Endothelial cell of umbilical vein (primary cell): ENCODE data around the gene ERGIC1. TPM values are rescaled to one million over a fixed set of nuclear protein-coding genes. Genes with fewer than 3 reads are reported as not detected.

Experiments used
- BruUV-seq: library from RNA; stranded (reverse); fragments of 400-500 nt; replicated peaks from 2 replicates; lab custom pipeline; 2021; lab: Mats Ljungman, UMichigan
- CTCF ChIA-PET: fragments of 300-600, 350-600 bp; sonication (Branson Sonifier 250); formaldehyde crosslinking; loops from one replicate; lab custom pipeline; 2021; ENCODE audit warnings: antibody characterized with exemption, inconsistent platforms; lab: Charles Lee
- POLR2A ChIA-PET: fragments of 300-600, 350-600 bp; sonication (Branson Sonifier 250); formaldehyde crosslinking; loops from one replicate; lab custom pipeline; 2021; ENCODE audit warnings: antibody characterized with exemption, inconsistent platforms; lab: Charles Lee
- DNase-seq: peaks from one replicate; pipeline ENCODE4 v3.0.0-alpha.2; 2011; ENCODE audit warnings: low read depth, low spot score
- FAIRE-seq: peaks from 2 replicates; lab custom pipeline; 2011; peaks lifted over from hg19 to GRCh38; lab: Jason Lieb, UNC
- H2AFZ ChIP-seq: 2 replicates; pipeline ENCODE4 v1.6.0; 2012; ENCODE audit warnings: low read depth, low read length, control low read depth, inconsistent platforms
- H3K27ac ChIP-seq: 2 replicates; pipeline ENCODE4 v1.5.1; 2011; ENCODE audit warnings: low read depth, mild to moderate bottlenecking, control low read depth, low read length, moderate library complexity; ENCODE audit not compliant: insufficient read depth
- H3K27me3 ChIP-seq, 2 experiments: 2 replicates each; pipeline versions ENCODE4 v1.6.0 to v1.6.1; 2011; ENCODE audit warnings: low read length in 2 of 2, mixed read lengths in 1 of 2; ENCODE audit not compliant: control insufficient read depth in 2 of 2, insufficient read depth in 2 of 2
- H3K36me3 ChIP-seq, 2 experiments: 2 replicates in 1 of 2; 3 replicates in 1 of 2; pipeline ENCODE4 v1.5.1; 2011; ENCODE audit warnings: low read length in 2 of 2, mild to moderate bottlenecking in 1 of 2, moderate library complexity in 1 of 2; ENCODE audit not compliant: control insufficient read depth in 2 of 2, insufficient read depth in 2 of 2; ENCODE audit errors: extremely low read depth in 1 of 2
- H3K4me1 ChIP-seq: 3 replicates; pipeline ENCODE4 v1.5.1; 2011; ENCODE audit warnings: mild to moderate bottlenecking, low read length; ENCODE audit not compliant: control insufficient read depth, insufficient read depth; ENCODE audit errors: extremely low read depth
- H3K4me2 ChIP-seq: 2 replicates; pipeline ENCODE4 v1.6.1; 2011; ENCODE audit warnings: low read length, control low read depth, mixed read lengths; ENCODE audit not compliant: insufficient read depth
- H3K4me3 ChIP-seq, 3 experiments: fragments of 200-600 bp in 1 of 3; sonication (generic), shearing (Covaris generic) in 1 of 3; replicated peaks in 1 of 3; 2 replicates each; pipeline ENCODE4 v1.5.1; 2011 to 2016; ENCODE audit warnings: control low read depth in 3 of 3, low read length in 3 of 3, mild to moderate bottlenecking in 2 of 3, inconsistent platforms in 1 of 3, low read depth in 1 of 3, moderate library complexity in 1 of 3; ENCODE audit not compliant: insufficient read depth in 1 of 3
- H3K79me2 ChIP-seq: 2 replicates; pipeline ENCODE4 v1.6.0; 2012; ENCODE audit warnings: low read length, inconsistent platforms; ENCODE audit not compliant: control insufficient read depth, insufficient read depth
- H3K9ac ChIP-seq: replicated peaks from 2 replicates; pipeline ENCODE3; 2011; ENCODE audit warnings: low read length, control low read depth; ENCODE audit not compliant: insufficient read depth; ENCODE audit errors: extremely low read depth
- H3K9me1 ChIP-seq: replicated peaks from 3 replicates; pipeline ENCODE4 v1.6.0; 2011; ENCODE audit warnings: mild to moderate bottlenecking, low read length; ENCODE audit not compliant: control insufficient read depth, insufficient read depth; ENCODE audit errors: extremely low read depth
- H3K9me3 ChIP-seq: replicated peaks from 2 replicates; pipeline ENCODE4 v1.5.1; 2012; ENCODE audit warnings: low read length, inconsistent platforms; ENCODE audit not compliant: control insufficient read depth, insufficient read depth
- H4K20me1 ChIP-seq: replicated peaks from 2 replicates; pipeline ENCODE3; 2011; ENCODE audit warnings: mild to moderate bottlenecking, low read length; ENCODE audit not compliant: control insufficient read depth, insufficient read depth; ENCODE audit errors: extremely low read depth
- EZH2 ChIP-seq: IDR thresholded peaks from 2 replicates; pipeline ENCODE4 v1.6.1; 2012; ENCODE audit warnings: borderline replicate concordance, low read depth, mild to moderate bottlenecking, moderate library complexity, low read length, inconsistent platforms; ENCODE audit not compliant: severe bottlenecking
- FOS ChIP-seq: IDR thresholded peaks from 2 replicates; pipeline ENCODE4 v1.6.1; 2011; ENCODE audit warnings: mild to moderate bottlenecking, low read length, moderate library complexity, borderline replicate concordance; ENCODE audit not compliant: insufficient read depth
- GATA2 ChIP-seq: IDR thresholded peaks from 2 replicates; pipeline ENCODE4 v1.7.0; 2011; ENCODE audit warnings: low read depth, mild to moderate bottlenecking, moderate library complexity, mixed read lengths, low read length; ENCODE audit not compliant: insufficient read length, insufficient read depth
- JUN ChIP-seq: IDR thresholded peaks from 2 replicates; pipeline ENCODE4 v1.6.1; 2011; ENCODE audit warnings: borderline replicate concordance, low read depth; ENCODE audit not compliant: insufficient read length, insufficient read depth
- MYC ChIP-seq: IDR thresholded peaks from one replicate; pipeline ENCODE4 v1.6.1; 2011; ENCODE audit warnings: mild to moderate bottlenecking, low read depth, low read length
- POLR2A ChIP-seq: IDR thresholded peaks from 2 replicates; pipeline ENCODE4 v1.6.1; 2012; ENCODE audit warnings: low read depth, mild to moderate bottlenecking, control low read depth, low read length
- POLR2AphosphoS5 ChIP-seq: IDR thresholded peaks from 2 replicates; pipeline ENCODE4 v1.6.1; 2012; ENCODE audit warnings: low read depth, mild to moderate bottlenecking, control low read depth, low read length, moderate library complexity; ENCODE audit not compliant: insufficient read depth
- dilution Hi-C: fragments of 300-500 bp; cut with MboI; formaldehyde crosslinking; loops from one replicate; pipeline ENCODE4 v1.15.0; 2019; ENCODE audit warnings: low sequenced_read_pairs; ENCODE audit not compliant: extremely low pct_ligation_motif_present
- intact Hi-C: fragments of 100-400 bp; cut with micrococcal nuclease; formaldehyde crosslinking; loops from one replicate; pipeline ENCODE4 v1.10.0; 2022
- polyA plus RNA-seq, 4 experiments: library from polyadenylated mRNA; depleted of rRNA in 3 of 4; stranded (reverse) in 3 of 4; unstranded in 1 of 4; fragments of >200 nt; gene quantifications; 2 replicates each; pipeline versions ENCODE4 v1.2.1 to v1.2.3, GENCODE V29; 2011 to 2012; ENCODE audit warnings: missing spikeins in 1 of 4
- total RNA-seq: library from RNA; stranded (reverse); gene quantifications from 2 replicates; pipeline ENCODE4 v1.2.3, GENCODE V29; 2021
- TF ChIP-seq, protein P1 (sequence below): IDR thresholded peaks from 2 replicates; pipeline ENCODE4 v1.6.1; 2011; ENCODE audit not compliant: insufficient read depth, insufficient read length
- TF ChIP-seq, protein P2 (sequence below), 2 donors: IDR thresholded peaks; 1 replicate in 1 of 2; 2 replicates in 1 of 2; pipeline ENCODE4 v1.5.1; 2011; ENCODE audit warnings: low read length in 2 of 2, mild to moderate bottlenecking in 2 of 2, moderate library complexity in 2 of 2, control low read depth in 1 of 2, inconsistent platforms in 1 of 2, low read depth in 1 of 2; ENCODE audit not compliant: insufficient read depth in 1 of 2; ENCODE audit errors: extremely low read depth in 1 of 2

ERGIC1 gene
- total and polyA plus RNA-seq, 2 donors (not counting 3 experiments of a cell fraction or from before 2014, with no cell fraction given) = 105 to 109 TPM

- intact Hi-C loops (no loop called here), dilution Hi-C loops (no loop called here)
- POLR2A ChIA-PET = interaction anchor here (0.6 to 0.7 kb wide), 2 partner anchors 392 to 494 kb away, joined by 3 to 5 read pairs; no protein-coding TSS in a partner anchor
- BruUV-seq = no TSS peak
- H3K9ac ChIP-seq = no peak overlapping the region
- no peaks in the 10 kb centered on the region for H3K9me1 ChIP-seq
- peaks cover 0 to 8% of the 10 kb centered on the region in 2 experiments for H3K36me3 ChIP-seq
- no peak for DNase-seq
- no peak overlapping the region for H2AFZ ChIP-seq
- H3K4me2 ChIP-seq = no peak overlapping the region
- no peak for FAIRE-seq
- CTCF ChIA-PET = interaction anchor here (0.7 to 13.5 kb wide), 9 partner anchors 8 to 503 kb away, joined by 3 to 413 read pairs (median 4); partner anchors contain the start of gene ATP6V0E1
- peaks cover 14% of the 10 kb centered on the region for H3K4me1 ChIP-seq
- H3K27ac ChIP-seq = no peak overlapping the region
- H3K4me3 ChIP-seq = no peak overlapping the region
- TF ChIP-seq FOS (no peak), POLR2AphosphoS5 (no peak), GATA2 (no peak), EZH2 (no peak), JUN (no peak), POLR2A (no peak), MYC (no peak)
- TF ChIP-seq, protein P1, sequence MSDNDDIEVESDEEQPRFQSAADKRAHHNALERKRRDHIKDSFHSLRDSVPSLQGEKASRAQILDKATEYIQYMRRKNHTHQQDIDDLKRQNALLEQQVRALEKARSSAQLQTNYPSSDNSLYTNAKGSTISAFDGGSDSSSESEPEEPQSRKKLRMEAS = no peak
- TF ChIP-seq, protein P2, sequence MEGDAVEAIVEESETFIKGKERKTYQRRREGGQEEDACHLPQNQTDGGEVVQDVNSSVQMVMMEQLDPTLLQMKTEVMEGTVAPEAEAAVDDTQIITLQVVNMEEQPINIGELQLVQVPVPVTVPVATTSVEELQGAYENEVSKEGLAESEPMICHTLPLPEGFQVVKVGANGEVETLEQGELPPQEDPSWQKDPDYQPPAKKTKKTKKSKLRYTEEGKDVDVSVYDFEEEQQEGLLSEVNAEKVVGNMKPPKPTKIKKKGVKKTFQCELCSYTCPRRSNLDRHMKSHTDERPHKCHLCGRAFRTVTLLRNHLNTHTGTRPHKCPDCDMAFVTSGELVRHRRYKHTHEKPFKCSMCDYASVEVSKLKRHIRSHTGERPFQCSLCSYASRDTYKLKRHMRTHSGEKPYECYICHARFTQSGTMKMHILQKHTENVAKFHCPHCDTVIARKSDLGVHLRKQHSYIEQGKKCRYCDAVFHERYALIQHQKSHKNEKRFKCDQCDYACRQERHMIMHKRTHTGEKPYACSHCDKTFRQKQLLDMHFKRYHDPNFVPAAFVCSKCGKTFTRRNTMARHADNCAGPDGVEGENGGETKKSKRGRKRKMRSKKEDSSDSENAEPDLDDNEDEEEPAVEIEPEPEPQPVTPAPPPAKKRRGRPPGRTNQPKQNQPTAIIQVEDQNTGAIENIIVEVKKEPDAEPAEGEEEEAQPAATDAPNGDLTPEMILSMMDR (IDR thresholded peaks at IDR 0.05; ENCODE audit: extremely low read depth in 1 of 2, insufficient read depth in 1 of 2, low read depth in 1 of 2, low read length in 2 of 2) = no peak
- H3K9me3 ChIP-seq = no peaks in the 10 kb centered on the region
- H3K27me3 ChIP-seq = no peaks in the 10 kb centered on the region
- no peaks in the 10 kb centered on the region for H3K79me2 ChIP-seq
- no peaks in the 10 kb centered on the region for H4K20me1 ChIP-seq
Measured at GRCh38 chr5:172940268-172941066, 106.4 kb downstream of the ERGIC1 start.
